Suprapubic skin (tissue), 4 donors: ENCODE results near the gene KRTAP4-11. TPM values are rescaled to one million over a fixed set of nuclear protein-coding genes. Genes with fewer than 3 reads are reported as not detected.
"Not testable (repeated sequence)": the region's sequence is repeated elsewhere in the genome, so short reads cannot be mapped to it uniquely, and the experiment has no call there.

Source experiments
- DNase-seq, 2 donors: peaks; one replicate each; pipeline ENCODE4 v3.0.0-alpha.2; 2019; ENCODE audit warnings: low spot score in 2 of 2
- H3K27ac ChIP-seq: fragments of 200-600 bp; sonication (generic); one replicate; pipeline ENCODE4 v1.5.1; 2019
- H3K27me3 ChIP-seq: fragments of 200-600 bp; sonication (generic); one replicate; pipeline ENCODE4 v1.5.1; 2019
- H3K36me3 ChIP-seq: fragments of 200-600 bp; sonication (generic); one replicate; pipeline ENCODE4 v1.5.1; 2019
- H3K4me1 ChIP-seq: fragments of 200-600 bp; sonication (generic); one replicate; pipeline ENCODE4 v1.5.1; 2019
- H3K4me3 ChIP-seq: fragments of 200-600 bp; sonication (generic); one replicate; pipeline ENCODE4 v1.5.1; 2019; ENCODE audit warnings: mild to moderate bottlenecking
- H3K9me3 ChIP-seq: fragments of 200-600 bp; sonication (generic); one replicate; pipeline ENCODE4 v1.5.1; 2019
- CTCF ChIP-seq, 2 donors: fragments of 200-600 bp in 1 of 2; fragments of 450-650 bp in 1 of 2; sonication (generic) in 1 of 2; IDR thresholded peaks; one replicate each; pipeline ENCODE4 v1.5.1; 2016 to 2019; ENCODE audit warnings: antibody characterized with exemption in 2 of 2, mild to moderate bottlenecking in 1 of 2, moderate library complexity in 1 of 2
- EP300 ChIP-seq: sonication (generic); formaldehyde crosslinking; IDR thresholded peaks from one replicate; pipeline ENCODE4 v1.6.1; 2017; ENCODE audit warnings: antibody characterized with exemption
- POLR2A ChIP-seq, 2 donors: fragments of 450-650 bp; IDR thresholded peaks; one replicate each; pipeline ENCODE4 v1.6.1; 2017; ENCODE audit warnings: antibody characterized with exemption in 2 of 2, mild to moderate bottlenecking in 2 of 2, moderate library complexity in 2 of 2
- POLR2AphosphoS5 ChIP-seq, 3 donors: sonication (generic); formaldehyde crosslinking; IDR thresholded peaks; one replicate each; pipeline ENCODE4 v1.6.1; 2017; ENCODE audit warnings: antibody characterized with exemption in 3 of 3
- WGBS: methylation state at CpG from one replicate; pipeline ENCODE4 v1.1.5; 2018; 5-methylcytosine and 5-hydroxymethylcytosine counted together
- total RNA-seq, 4 donors: library from RNA; depleted of rRNA; stranded (reverse); fragments of >200 nt; gene quantifications; one replicate each; pipeline ENCODE4 v1.1.0, GENCODE V29; 2016

Gene KRTAP4-11
- total RNA-seq, 4 donors from 2014 or later: 4.3 to 23.4 (median 5.6) TPM; not detected in 1

- H3K36me3 ChIP-seq: no peaks in the 10 kb centered on the region
- TF ChIP-seq CTCF (IDR thresholded peaks at IDR 0.05) (no peak), POLR2AphosphoS5 (IDR thresholded peaks at IDR 0.05) (no peak), POLR2A (IDR thresholded peaks at IDR 0.05) (no peak), EP300 (no peak)
- whole genome bisulfite sequencing: 89% methylated on average over 1 of the region's 1 CpG
- DNase-seq: no peak
- no peaks in the 10 kb centered on the region for H3K9me3 ChIP-seq
- no peaks in the 10 kb centered on the region for H3K4me1 ChIP-seq
- no peak overlapping the region for H3K4me3 ChIP-seq
- H3K27ac ChIP-seq: no peak overlapping the region
- H3K27me3 ChIP-seq: no peaks in the 10 kb centered on the region
Observed at GRCh38 chr17:41107941-41108450, 10.2 kb downstream of the KRTAP4-11 start.

- not testable (repeated sequence) for H3K27me3 ChIP-seq, DNase-seq, H3K4me3 ChIP-seq, H3K9me3 ChIP-seq, H3K36me3 ChIP-seq, H3K27ac ChIP-seq, H3K4me1 ChIP-seq
- 100% methylated on average over 1 of the region's 10 CpGs for WGBS
Observed at GRCh38 chr17:41105347-41105746, 12.8 kb downstream of the KRTAP4-11 start, which contains the start of gene KRTAP4-9. Gene KRTAP4-9, plus strand, starts transcription at chr17:41105389. Its CDS starts 0 bp downstream, at chr17:41105389.

GRCh38 chr17:41104386-41105038 lies 13.7 kb downstream of the KRTAP4-11 start:
- H3K36me3 ChIP-seq, H3K4me3 ChIP-seq, H3K9me3 ChIP-seq, H3K27ac ChIP-seq, H3K27me3 ChIP-seq, H3K4me1 ChIP-seq, DNase-seq: not testable (repeated sequence)
- 64% methylated on average over 2 of the region's 2 CpGs for WGBS

- Histone ChIP-seq H3K4me3 (no peak overlapping the region), H3K36me3 (no peaks in the 10 kb centered on the region), H3K27me3 (no peaks in the 10 kb centered on the region), H3K9me3 (no peaks in the 10 kb centered on the region), H3K27ac (no peak overlapping the region), H3K4me1 (no peaks in the 10 kb centered on the region)
- TF ChIP-seq POLR2AphosphoS5 (IDR thresholded peaks at IDR 0.05) (no peak), POLR2A (IDR thresholded peaks at IDR 0.05) (no peak), EP300 (no peak), CTCF (IDR thresholded peaks at IDR 0.05) (no peak)
- no peak for DNase-seq
- 95% methylated on average over 1 of the region's 1 CpG for WGBS
Observed at GRCh38 chr17:41103896-41104295, 14.3 kb downstream of the KRTAP4-11 start.

GRCh38 chr17:41101586-41102259 lies 16.4 kb downstream of the KRTAP4-11 start, which contains the start of gene KRTAP4-16:
Gene KRTAP4-16, minus strand, starts transcription at chr17:41102209. Its CDS starts 0 bp downstream, at chr17:41102209.
- no peak for DNase-seq
- Histone ChIP-seq H3K27ac (no peak within 1 kb of the TSS), H3K4me3 (no peak within 1 kb of the TSS), H3K27me3 (peaks cover 3% of the 10 kb centered on the region), H3K4me1 (no peaks in the 10 kb centered on the region), H3K9me3 (no peaks in the 10 kb centered on the region), H3K36me3 (no peaks in the 10 kb centered on the region)
- WGBS: 82% methylated on average over 9 of the region's 10 CpGs
- TF ChIP-seq CTCF (IDR thresholded peaks at IDR 0.05) (no peak), EP300 (no peak), POLR2AphosphoS5 (IDR thresholded peaks at IDR 0.05) (no peak), POLR2A (IDR thresholded peaks at IDR 0.05) (no peak)

- H3K36me3 ChIP-seq, H3K9me3 ChIP-seq, H3K27ac ChIP-seq, H3K27me3 ChIP-seq, H3K4me3 ChIP-seq, H3K4me1 ChIP-seq, DNase-seq: not testable (repeated sequence)
- 48% methylated on average over 7 of the region's 7 CpGs for WGBS
Observed at GRCh38 chr17:41099682-41100480, 18.3 kb downstream of the KRTAP4-11 start.
